ENCODE measurements around the gene ZNF618.
A peak's percentile ranks its signal among the peaks of the same experiment; 100 is the strongest.

The ZNF618 gene

DNA sequence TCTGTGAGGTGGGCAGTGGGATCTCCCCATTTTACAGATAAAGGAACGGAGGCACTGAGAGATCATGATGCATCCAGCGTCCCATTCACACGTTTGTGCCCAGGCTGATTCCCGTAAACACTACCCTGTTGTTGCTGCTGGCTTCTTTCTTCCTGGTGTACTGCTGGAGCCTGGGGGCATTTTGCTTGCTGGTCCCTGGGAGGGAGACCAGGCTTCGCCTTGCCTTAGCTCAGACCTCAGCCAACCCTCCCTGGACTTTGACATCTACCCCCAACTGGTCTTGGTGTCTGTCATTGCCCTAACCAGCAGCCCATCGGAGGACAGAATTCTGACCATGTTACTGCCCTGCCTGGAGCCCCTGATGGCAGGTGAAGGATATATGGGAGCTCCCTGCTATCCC is 82.4 kb downstream of the ZNF618 start:
- no peak for DNase-seq (ENCODE audit: low read depth)
- TF ChIP-seq, protein P1, sequence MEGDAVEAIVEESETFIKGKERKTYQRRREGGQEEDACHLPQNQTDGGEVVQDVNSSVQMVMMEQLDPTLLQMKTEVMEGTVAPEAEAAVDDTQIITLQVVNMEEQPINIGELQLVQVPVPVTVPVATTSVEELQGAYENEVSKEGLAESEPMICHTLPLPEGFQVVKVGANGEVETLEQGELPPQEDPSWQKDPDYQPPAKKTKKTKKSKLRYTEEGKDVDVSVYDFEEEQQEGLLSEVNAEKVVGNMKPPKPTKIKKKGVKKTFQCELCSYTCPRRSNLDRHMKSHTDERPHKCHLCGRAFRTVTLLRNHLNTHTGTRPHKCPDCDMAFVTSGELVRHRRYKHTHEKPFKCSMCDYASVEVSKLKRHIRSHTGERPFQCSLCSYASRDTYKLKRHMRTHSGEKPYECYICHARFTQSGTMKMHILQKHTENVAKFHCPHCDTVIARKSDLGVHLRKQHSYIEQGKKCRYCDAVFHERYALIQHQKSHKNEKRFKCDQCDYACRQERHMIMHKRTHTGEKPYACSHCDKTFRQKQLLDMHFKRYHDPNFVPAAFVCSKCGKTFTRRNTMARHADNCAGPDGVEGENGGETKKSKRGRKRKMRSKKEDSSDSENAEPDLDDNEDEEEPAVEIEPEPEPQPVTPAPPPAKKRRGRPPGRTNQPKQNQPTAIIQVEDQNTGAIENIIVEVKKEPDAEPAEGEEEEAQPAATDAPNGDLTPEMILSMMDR (IDR thresholded peaks at IDR 0.05; ENCODE audit: low read depth, low read length, missing control alignments), result no peak
- no peak overlapping the region for H3K4me3 ChIP-seq (ENCODE audit: low read depth, low read length)

DNA sequence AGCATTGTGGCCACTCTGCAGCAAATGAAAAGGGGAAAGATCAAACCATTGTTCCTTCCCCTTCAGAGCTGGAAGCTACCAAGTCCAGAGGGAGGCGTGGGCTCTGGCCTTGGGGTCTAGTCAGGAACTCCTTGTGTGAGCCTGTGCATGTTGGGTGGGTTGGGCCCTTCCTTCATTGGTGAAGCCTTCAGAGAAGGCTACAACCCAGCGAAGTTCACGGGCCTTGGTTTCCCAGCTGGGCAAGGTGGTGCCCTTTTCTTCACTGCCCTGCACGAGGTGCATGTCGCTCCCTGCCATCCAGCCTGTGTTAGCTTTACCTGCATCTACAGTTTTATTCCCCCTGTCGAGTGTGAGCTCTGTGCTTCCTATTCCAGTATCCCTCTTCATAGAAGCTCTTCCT is 84.7 kb downstream of the ZNF618 start:
- no peak overlapping the region for H3K4me3 ChIP-seq (ENCODE audit: low read depth, low read length)
- TF ChIP-seq, protein P1 (IDR thresholded peaks at IDR 0.05; ENCODE audit: low read depth, low read length, missing control alignments), result no peak
- no peak for DNase-seq (ENCODE audit: low read depth)

DNA sequence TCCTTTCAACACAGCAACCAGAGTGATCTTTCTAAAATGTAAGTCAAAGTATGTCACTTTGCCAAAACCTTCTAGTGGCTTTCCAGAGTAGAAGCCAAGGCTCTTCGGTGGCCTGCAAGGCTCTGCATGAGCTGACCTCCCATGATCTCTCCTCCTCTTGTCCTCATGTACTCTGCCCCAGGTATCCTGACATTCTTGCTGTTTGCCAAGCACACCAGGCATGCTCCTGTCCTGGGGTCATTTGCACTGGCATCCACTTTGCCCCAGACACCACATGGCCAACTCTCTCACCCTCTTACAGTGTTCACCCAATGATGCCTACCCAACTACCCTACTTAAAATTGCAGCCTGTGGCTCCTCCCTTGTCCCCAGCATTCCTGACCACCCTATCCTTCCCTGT is 86.3 kb downstream of the ZNF618 start:
- TF ChIP-seq, protein P1 (IDR thresholded peaks at IDR 0.05; ENCODE audit: low read depth, low read length, missing control alignments), result no peak
- no peak for DNase-seq (ENCODE audit: low read depth)
- H3K4me3 ChIP-seq (ENCODE audit: low read depth, low read length), result no peak overlapping the region

DNA sequence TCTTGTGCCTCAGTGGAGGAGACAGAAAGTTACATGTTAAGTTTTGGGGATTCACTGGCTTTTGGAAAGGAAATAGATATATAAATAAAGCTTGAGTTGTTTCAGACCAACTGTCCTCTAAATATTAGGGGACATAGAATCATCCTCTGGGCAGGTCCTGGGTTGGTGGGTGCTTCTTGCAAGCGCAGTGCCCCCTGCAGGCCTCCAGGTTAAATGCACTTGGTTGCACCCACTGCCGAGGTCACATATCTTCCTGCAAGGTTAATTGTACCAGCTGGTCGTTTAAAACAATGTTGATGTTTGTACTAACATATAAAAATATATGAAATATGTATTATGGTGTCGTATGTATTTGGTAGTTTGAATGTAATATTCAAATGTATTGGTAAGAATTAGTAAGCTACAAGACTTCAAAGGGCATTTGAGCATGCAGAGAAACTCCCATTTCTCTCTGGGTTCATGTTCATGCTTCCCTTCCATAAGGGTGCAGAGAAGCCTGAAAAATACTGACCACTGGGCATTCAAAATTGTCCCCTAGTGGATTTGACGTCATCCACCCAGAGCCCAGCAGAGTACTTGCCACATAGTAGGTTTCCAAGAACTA is 87.0 kb downstream of the ZNF618 start:
- DNase-seq (ENCODE audit: low read depth), result peak; percentile 18
- no peak overlapping the region for H3K4me3 ChIP-seq (ENCODE audit: low read depth, low read length)
- TF ChIP-seq, protein P1 (IDR thresholded peaks at IDR 0.05; ENCODE audit: low read depth, low read length, missing control alignments), result peak; percentile 70

DNA sequence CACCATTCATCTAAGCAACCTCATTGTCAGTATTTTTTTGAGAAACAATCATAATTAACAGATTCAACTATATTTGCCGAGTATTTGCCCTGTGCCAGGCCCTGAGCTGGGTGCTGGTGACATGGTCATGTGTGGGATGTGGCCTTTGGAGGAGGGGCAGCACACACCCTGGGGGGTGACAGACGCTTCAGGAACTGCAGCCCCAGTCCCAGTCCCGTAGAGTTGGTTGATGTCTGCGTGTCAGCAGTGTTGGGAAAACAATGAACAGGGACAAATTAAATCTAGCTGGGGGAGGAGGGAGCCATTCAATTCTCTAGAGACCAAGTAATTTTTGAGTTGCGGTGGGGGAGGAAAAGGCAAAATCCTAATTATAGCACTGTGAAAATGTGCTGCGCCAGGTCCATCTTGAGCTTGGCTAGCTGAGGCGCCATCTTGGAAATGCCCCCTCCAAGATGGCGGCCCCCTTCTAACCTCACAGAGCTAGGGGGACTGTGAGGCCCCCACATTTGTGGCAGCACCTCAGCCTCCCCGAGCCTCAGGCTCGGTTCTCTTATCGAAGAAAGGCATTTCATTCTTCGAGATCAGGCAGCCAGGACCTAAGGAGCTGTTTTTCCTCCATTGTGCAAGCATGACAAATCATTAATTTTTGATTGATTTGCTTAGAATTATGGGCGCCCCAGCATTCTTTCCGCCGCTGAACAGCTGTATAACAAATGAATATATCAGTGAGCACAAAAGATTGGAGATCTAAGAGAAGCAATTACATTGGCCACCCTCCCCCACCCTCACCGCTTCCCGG is 87.8 kb downstream of the ZNF618 start:
- TF ChIP-seq, protein P1 (IDR thresholded peaks at IDR 0.05; ENCODE audit: low read depth, low read length, missing control alignments), result no peak
- H3K4me3 ChIP-seq (ENCODE audit: low read depth, low read length), result no peak overlapping the region
- DNase-seq (ENCODE audit: low read depth), result no peak

DNA sequence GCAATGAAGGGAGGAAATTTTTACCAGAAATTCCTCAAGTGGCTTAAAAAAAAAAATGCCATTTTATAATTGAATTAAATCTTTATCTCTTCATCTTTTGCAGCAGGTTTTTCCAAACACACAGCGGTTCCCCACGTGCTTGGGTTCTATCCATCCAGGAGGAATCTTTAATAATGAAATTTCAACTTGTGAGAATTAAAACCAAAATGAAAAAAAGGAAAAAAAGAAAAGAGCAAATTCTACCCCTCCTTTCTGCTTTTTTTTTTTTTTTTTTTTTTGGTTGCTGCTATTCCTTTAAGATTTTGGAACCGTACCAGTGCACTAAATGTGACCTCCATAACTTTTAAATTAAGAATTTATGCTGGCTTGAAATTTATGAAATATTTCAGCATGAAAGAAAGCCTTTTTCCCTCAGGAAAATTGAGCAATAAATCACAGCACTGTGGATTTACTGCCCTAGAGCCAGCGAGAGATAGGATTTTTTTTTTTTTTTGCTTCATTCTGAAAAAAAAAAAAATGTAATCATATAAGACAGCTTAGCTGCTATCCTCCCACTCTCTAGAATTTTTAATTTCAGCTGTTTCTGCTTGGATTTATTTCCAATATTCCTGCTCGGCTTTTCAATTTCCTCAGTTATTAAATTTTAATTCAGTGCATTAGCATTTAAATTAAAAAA is 88.5 kb downstream of the ZNF618 start:
- DNase-seq (ENCODE audit: low read depth), result no peak
- TF ChIP-seq, protein P1 (IDR thresholded peaks at IDR 0.05; ENCODE audit: low read depth, low read length, missing control alignments), result no peak
- H3K4me3 ChIP-seq (ENCODE audit: low read depth, low read length), result no peak overlapping the region

All from GM12864 (cell line).